K562 (cell line): Measurements from ENCODE around the gene PSMA8. TPM values are rescaled to one million over a fixed set of nuclear protein-coding genes. Genes with fewer than 3 reads are reported as not detected.

Experiments
- C11orf30 ChIP-seq: fragments of 450-650 bp; IDR thresholded peaks from 2 replicates; pipeline ENCODE4 v1.6.1; 2016; ENCODE audit warnings: low read depth, mild to moderate bottlenecking
- FOXA3 ChIP-seq, 2 experiments: fragments of 450-650 bp in 1 of 2; sonication (generic) in 1 of 2; formaldehyde crosslinking; IDR thresholded peaks in 1 of 2; conservative IDR thresholded peaks in 1 of 2; 2 replicates each; pipeline versions ENCODE4 v1.4.0 to v1.8.0; 2020 to 2022; ENCODE audit warnings: mild to moderate bottlenecking in 2 of 2, missing genetic modification reagents in 1 of 2
- GTF2E2 ChIP-seq: fragments of 200-800 bp; sonication (Bioruptor generic); IDR thresholded peaks from 2 replicates; pipeline ENCODE4 v1.6.1; 2016; ENCODE audit warnings: missing genetic modification characterization, missing compliant biosample characterization
- HDAC3 ChIP-seq: fragments of 450-650 bp; IDR thresholded peaks from 2 replicates; pipeline ENCODE4 v1.6.1; 2018; ENCODE audit warnings: borderline replicate concordance, mild to moderate bottlenecking, moderate library complexity; ENCODE audit not compliant: partially characterized antibody
- MAFG ChIP-seq: fragments of 450-650 bp; conservative IDR thresholded peaks from 2 replicates; pipeline ENCODE4 v1.6.1; 2016; ENCODE audit warnings: missing genetic modification characterization, missing compliant biosample characterization
- VEZF1 ChIP-seq: fragments of 200-800 bp; sonication (Bioruptor generic); IDR thresholded peaks from 2 replicates; pipeline ENCODE4 v1.6.1; 2017; ENCODE audit warnings: missing genetic modification characterization, missing compliant biosample characterization
- ZBTB40 ChIP-seq, 2 experiments: fragments of 450-650 bp in 1 of 2; sonication (generic) in 1 of 2; formaldehyde crosslinking in 1 of 2; IDR thresholded peaks; 2 replicates each; pipeline versions ENCODE4 v1.7.1 to v1.9.0; 2016 to 2022; ENCODE audit warnings: inconsistent platforms in 1 of 2, mild to moderate bottlenecking in 1 of 2, missing genetic modification reagents in 1 of 2
- polyA plus RNA-seq, 8 experiments: library from polyadenylated mRNA; depleted of rRNA in 4 of 8; stranded (reverse) in 5 of 8; unstranded in 3 of 8; fragments of >200 nt; fragmentation: Nextera tagmentation in 2 of 8; fragmentation: Illumina TruSeq in 1 of 8; extraction: Ambion mirVana in 2 of 8; extraction: Trizol in 1 of 8; gene quantifications; 2 replicates each; pipeline versions ENCODE4 v1.2.1 to v1.2.3, GENCODE V29; 2011 to 2014; ENCODE audit warnings: inconsistent platforms in 1 of 8, missing spikeins in 1 of 8
- total RNA-seq, 7 experiments: library from RNA; depleted of rRNA in 6 of 7; stranded (reverse); fragments of >200 nt in 6 of 7; fragmentation: Illumina TruSeq in 2 of 7; extraction: Trizol in 2 of 7; gene quantifications; 2 replicates each; pipeline versions ENCODE4 v1.2.1 to v1.2.3, GENCODE V29; 2011 to 2021; ENCODE audit warnings: low replicate concordance in 1 of 7

Gene PSMA8
- total and polyA plus RNA-seq, 9 of the 15 experiments (the other 6 are each of a cell fraction or from before 2014, with no cell fraction given): not detected

GRCh38 chr18:26227051-26227670 lies 93.5 kb downstream of the PSMA8 start (continued):
- 0 out of 2 replicates have a peak, but pooled peaks have one; percentile 11 for TF ChIP-seq ZBTB40 (IDR thresholded peaks at IDR 0.05)
- TF ChIP-seq ZBTB40 (CRISPR knock-in tag; IDR thresholded peaks at IDR 0.05): no peak
- TF ChIP-seq VEZF1 (CRISPR knock-in tag): peak; percentile 54
- no peak for TF ChIP-seq HDAC3
- TF ChIP-seq MAFG (tag): peak; percentile 84
- TF ChIP-seq C11orf30: peak; percentile 90
- TF ChIP-seq FOXA3 (CRISPR knock-in tag; conservative IDR thresholded peaks at IDR 0.05 in 1 of 2, IDR thresholded peaks at IDR 0.05 in 1 of 2): no peak
- no peak for TF ChIP-seq GTF2E2 (tag)
